Gastroesophageal sphincter (tissue), 3 donors: Measurements from ENCODE around the gene CLDN2.

Source experiments
- EP300 ChIP-seq: sonication (generic); formaldehyde crosslinking; IDR thresholded peaks from one replicate; pipeline ENCODE4 v1.6.1; 2017; ENCODE audit warnings: antibody characterized with exemption, mild to moderate bottlenecking
- POLR2A ChIP-seq, 2 donors: fragments of 450-650 bp; IDR thresholded peaks; one replicate each; pipeline ENCODE4 v1.6.1; 2017; ENCODE audit warnings: antibody characterized with exemption in 2 of 2, mild to moderate bottlenecking in 2 of 2, moderate library complexity in 1 of 2
- TF ChIP-seq, protein P1 (sequence below), 4 experiments: fragments of 200-600 bp in 2 of 4; fragments of 450-650 bp in 2 of 4; sonication (generic) in 1 of 4; IDR thresholded peaks; one replicate each; pipeline ENCODE4 v1.5.1; 2017 to 2019; ENCODE audit warnings: antibody characterized with exemption in 4 of 4, mild to moderate bottlenecking in 2 of 4, moderate library complexity in 2 of 4

GRCh38 chrX:106903856-106904528 lies 16.2 kb upstream of the CLDN2 start:
- TF ChIP-seq POLR2A (IDR thresholded peaks at IDR 0.05) (no peak), EP300 (no peak)
- TF ChIP-seq, protein P1, sequence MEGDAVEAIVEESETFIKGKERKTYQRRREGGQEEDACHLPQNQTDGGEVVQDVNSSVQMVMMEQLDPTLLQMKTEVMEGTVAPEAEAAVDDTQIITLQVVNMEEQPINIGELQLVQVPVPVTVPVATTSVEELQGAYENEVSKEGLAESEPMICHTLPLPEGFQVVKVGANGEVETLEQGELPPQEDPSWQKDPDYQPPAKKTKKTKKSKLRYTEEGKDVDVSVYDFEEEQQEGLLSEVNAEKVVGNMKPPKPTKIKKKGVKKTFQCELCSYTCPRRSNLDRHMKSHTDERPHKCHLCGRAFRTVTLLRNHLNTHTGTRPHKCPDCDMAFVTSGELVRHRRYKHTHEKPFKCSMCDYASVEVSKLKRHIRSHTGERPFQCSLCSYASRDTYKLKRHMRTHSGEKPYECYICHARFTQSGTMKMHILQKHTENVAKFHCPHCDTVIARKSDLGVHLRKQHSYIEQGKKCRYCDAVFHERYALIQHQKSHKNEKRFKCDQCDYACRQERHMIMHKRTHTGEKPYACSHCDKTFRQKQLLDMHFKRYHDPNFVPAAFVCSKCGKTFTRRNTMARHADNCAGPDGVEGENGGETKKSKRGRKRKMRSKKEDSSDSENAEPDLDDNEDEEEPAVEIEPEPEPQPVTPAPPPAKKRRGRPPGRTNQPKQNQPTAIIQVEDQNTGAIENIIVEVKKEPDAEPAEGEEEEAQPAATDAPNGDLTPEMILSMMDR (IDR thresholded peaks at IDR 0.05), result no peak
